Measurements from ENCODE around the gene PAX3.

GRCh38 chr2:222176890-222177289 is 121.9 kb downstream of the PAX3 start:
- no peak for TF ChIP-seq MAX (IDR thresholded peaks at IDR 0.05)
- TF ChIP-seq CTCF (IDR thresholded peaks at IDR 0.05; ENCODE audit: low read depth, low read length, missing input control): no peak
- no peak for TF ChIP-seq YY1 (IDR thresholded peaks at IDR 0.05)
- no peak for TF ChIP-seq EGR1 (IDR thresholded peaks at IDR 0.05; ENCODE audit: low read depth in 2 of 2)
- TF ChIP-seq RAD21 (IDR thresholded peaks at IDR 0.05): no peak
- TF ChIP-seq HNF4A (conservative IDR thresholded peaks at IDR 0.05): no peak
- TF ChIP-seq REST (IDR thresholded peaks at IDR 0.05): no peak
- TF ChIP-seq ATF3 (IDR thresholded peaks at IDR 0.05): no peak
- no peak for TF ChIP-seq RXRA (IDR thresholded peaks at IDR 0.05)
- TF ChIP-seq TAF1 (conservative IDR thresholded peaks at IDR 0.05): no peak
- no peak for TF ChIP-seq FOXA2 (IDR thresholded peaks at IDR 0.05)
- no peak for TF ChIP-seq ZBTB33 (IDR thresholded peaks at IDR 0.05)
- TF ChIP-seq JUND (IDR thresholded peaks at IDR 0.05): no peak
